Measurements from ENCODE around the gene HELQ. TPM values are rescaled to one million over a fixed set of nuclear protein-coding genes. Genes with fewer than 3 reads are reported as not detected.

The HELQ gene
- total and polyA plus RNA-seq, 2 of the 13 experiments (the other 11 are each of a cell fraction or from before 2014, with no cell fraction given): 6.6 to 10.8 TPM

- TF ChIP-seq RBAK (CRISPR knock-in tag; IDR thresholded peaks at IDR 0.05) (no peak), ZNF205 (CRISPR knock-in tag; IDR thresholded peaks at IDR 0.05) (peak; percentile 93), TIGD3 (CRISPR knock-in tag; IDR thresholded peaks at IDR 0.05; ENCODE audit: borderline replicate concordance) (peak; percentile 70; the same call in 1 of the 2 replicates), MLLT10 (CRISPR knock-in tag; IDR thresholded peaks at IDR 0.05) (no peak), TP53 (CRISPR knock-in tag; conservative IDR thresholded peaks at IDR 0.05) (peak; percentile 86; the same call in 1 of the 2 replicates), ZNF343 (CRISPR knock-in tag; IDR thresholded peaks at IDR 0.05) (0 out of 2 replicates have a peak, but pooled peaks have one; percentile 44), RBFOX2 (IDR thresholded peaks at IDR 0.05; ENCODE audit: low read depth, low read length) (peak; percentile 62), ZNF446 (CRISPR knock-in tag; IDR thresholded peaks at IDR 0.05) (no peak), ZNF790 (CRISPR knock-in tag; IDR thresholded peaks at IDR 0.05; ENCODE audit: borderline replicate concordance) (peak; percentile 61; the same call in 1 of the 2 replicates), ZNF724P (CRISPR knock-in tag; IDR thresholded peaks at IDR 0.05; ENCODE audit: borderline replicate concordance) (peak; percentile 75; the same call in 1 of the 2 replicates), DPF2 (CRISPR knock-in tag; IDR thresholded peaks at IDR 0.05; ENCODE audit: borderline replicate concordance, low read depth) (no peak), TEAD3 (CRISPR knock-in tag; optimal IDR thresholded peaks at IDR 0.05; ENCODE audit: borderline replicate concordance) (peak; percentile 84), RXRA (CRISPR knock-in tag; IDR thresholded peaks at IDR 0.05) (peak; percentile 79; the same call in 1 of the 2 replicates), ZBTB33 (CRISPR knock-in tag; IDR thresholded peaks at IDR 0.05) (peak; percentile 66; the same call in 1 of the 2 replicates), ZNF629 (CRISPR knock-in tag; conservative IDR thresholded peaks at IDR 0.05) (peak; percentile 38; the same call in 1 of the 2 replicates), ZNF713 (CRISPR knock-in tag; IDR thresholded peaks at IDR 0.05) (0 out of 2 replicates have a peak, but pooled peaks have one; percentile 41), ZBTB7B (CRISPR knock-in tag; IDR thresholded peaks at IDR 0.05) (peak; percentile 73), ZHX2 (IDR thresholded peaks at IDR 0.05; ENCODE audit: low read depth) (peak; percentile 93), ZHX2 (CRISPR knock-in tag; IDR thresholded peaks at IDR 0.05; ENCODE audit: borderline replicate concordance) (no peak), PTBP1 (IDR thresholded peaks at IDR 0.05; ENCODE audit: low read depth, low read length, poor library complexity, severe bottlenecking) (no peak), ZNF264 (CRISPR knock-in tag; IDR thresholded peaks at IDR 0.05) (peak; percentile 8; the same call in 1 of the 2 replicates)
These were observed at the start of gene HELQ, which contains the start of gene MRPS18C (continued) for GRCh38 chr4:83455281-83456183.
